GM21619 (cell line): ENCODE measurements around the gene KLRF2.

ENCODE experiments used
- ATAC-seq: cut with Tn5 transposase; IDR thresholded peaks from one replicate; pipeline ENCODE4 v1.9.1; 2021; ENCODE audit not compliant: unreplicated experiment

KLRF2 gene

GRCh38 chr12:9883175-9883574 is 1.9 kb downstream of the KLRF2 start:
- ATAC-seq: no peak

GRCh38 chr12:9888665-9889273 is 7.5 kb downstream of the KLRF2 start:
- no peak for ATAC-seq

GRCh38 chr12:9895215-9895971 is 14.1 kb downstream of the KLRF2 start:
- no peak for ATAC-seq

- ATAC-seq: no peak
Observed at GRCh38 chr12:9897535-9897934, 16.2 kb downstream of the KLRF2 start.

GRCh38 chr12:9899209-9899608 is 17.9 kb downstream of the KLRF2 start:
- ATAC-seq: no peak

- no peak for ATAC-seq
Observed at GRCh38 chr12:9900930-9901329, 19.6 kb downstream of the KLRF2 start.

- no peak for ATAC-seq
Observed at GRCh38 chr12:9902539-9903228, 21.4 kb downstream of the KLRF2 start.

- no peak for ATAC-seq
Observed at GRCh38 chr12:9906873-9907272, 25.6 kb downstream of the KLRF2 start.

GRCh38 chr12:9907769-9908168 is 26.5 kb downstream of the KLRF2 start:
- no peak for ATAC-seq

GRCh38 chr12:9908350-9908749 is 27.1 kb downstream of the KLRF2 start:
- ATAC-seq: no peak

- no peak for ATAC-seq
Observed at GRCh38 chr12:9909724-9910123, 28.4 kb downstream of the KLRF2 start.

- ATAC-seq: no peak
Observed at GRCh38 chr12:9910716-9911421, 29.6 kb downstream of the KLRF2 start.

- no peak for ATAC-seq
Observed at GRCh38 chr12:9911708-9912107, 30.4 kb downstream of the KLRF2 start.

- no peak for ATAC-seq
Observed at GRCh38 chr12:9919443-9919842, 38.2 kb downstream of the KLRF2 start.

- no peak for ATAC-seq
Observed at GRCh38 chr12:9920451-9920850, 39.2 kb downstream of the KLRF2 start.

GRCh38 chr12:9922429-9922828 is 41.1 kb downstream of the KLRF2 start:
- no peak for ATAC-seq

- no peak for ATAC-seq
Observed at GRCh38 chr12:9925705-9926393, 44.6 kb downstream of the KLRF2 start.

GRCh38 chr12:9926876-9927275 is 45.6 kb downstream of the KLRF2 start:
- no peak for ATAC-seq

- ATAC-seq: no peak
Observed at GRCh38 chr12:9928607-9929006, 47.3 kb downstream of the KLRF2 start.

GRCh38 chr12:9931245-9931644 is 50.0 kb downstream of the KLRF2 start:
- no peak for ATAC-seq

- ATAC-seq: no peak
Observed at GRCh38 chr12:9932270-9932669, 51.0 kb downstream of the KLRF2 start, which contains the start of gene CLEC2A. CLEC2A (minus strand) TSS chr12:9932370; CDS start chr12:9932329, 41 bp downstream.
